ENCODE data around the gene IGF2R. TPM values are rescaled to one million over a fixed set of nuclear protein-coding genes. Genes with fewer than 3 reads are reported as not detected.

IGF2R gene
- total RNA-seq, 1 experiment from 2014 or later: 127 TPM

DNA sequence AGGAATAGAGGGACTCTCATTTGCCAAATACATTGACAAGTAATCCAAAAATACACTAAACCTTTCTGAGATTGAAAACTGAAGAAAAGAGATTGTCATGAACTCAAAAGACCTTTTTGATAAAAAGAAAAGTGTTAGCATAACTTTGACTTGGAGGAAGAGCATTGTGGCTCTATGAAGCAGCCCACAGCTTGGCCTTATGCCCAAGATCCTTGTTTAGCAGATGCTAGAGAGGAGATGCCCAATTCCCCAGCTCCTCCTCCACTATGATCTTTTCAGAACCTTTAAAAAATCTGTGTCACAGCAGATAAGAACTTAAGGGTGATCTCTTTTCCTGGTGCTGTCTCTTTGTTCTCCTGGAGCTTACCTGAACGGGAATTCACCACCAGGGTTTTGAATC is 35.8 kb upstream of the IGF2R start:
- intact Hi-C loops (cut with micrococcal nuclease; ENCODE audit: unreplicated experiment): no loop called here
- Mint-ChIP-seq H3K4me3 (ENCODE audit: low read depth, unreplicated experiment) (no peak overlapping the region), H3K4me1 (ENCODE audit: low read depth, unreplicated experiment) (peaks cover 9% of the 10 kb centered on the region), H3K27ac (ENCODE audit: unreplicated experiment) (no peak overlapping the region), H3K9me3 (ENCODE audit: low read depth, unreplicated experiment) (no peaks in the 10 kb centered on the region), H3K27me3 (ENCODE audit: unreplicated experiment) (no peaks in the 10 kb centered on the region), H3K36me3 (ENCODE audit: insufficient read depth, unreplicated experiment) (no peaks in the 10 kb centered on the region)
- TF ChIP-seq CTCF (IDR thresholded peaks at IDR 0.05; ENCODE audit: unreplicated experiment): no peak
- CTCF ChIA-PET: no interaction called here
- BruUV-seq (replicated peaks): no TSS peak
- no peak for DNase-seq

DNA sequence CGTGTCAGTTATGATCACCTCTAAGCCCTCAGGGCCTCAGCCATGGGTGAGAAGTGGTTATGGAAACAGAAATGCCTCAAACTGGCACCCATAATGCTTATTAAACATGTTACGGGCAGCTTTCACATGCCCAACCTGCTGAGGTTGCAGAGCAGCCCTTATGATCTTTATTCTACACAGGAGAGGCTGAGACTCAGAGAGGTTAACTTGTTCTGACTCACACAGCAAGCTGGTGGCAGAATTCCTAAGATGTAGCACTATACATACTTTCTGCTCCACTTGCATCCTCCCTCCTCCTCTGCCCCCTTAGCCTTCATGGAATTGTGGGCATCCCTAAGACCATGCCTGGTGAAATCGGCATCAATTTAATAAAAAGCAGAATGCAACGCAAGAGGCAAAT is 34.7 kb upstream of the IGF2R start:
- Mint-ChIP-seq H3K27ac (ENCODE audit: unreplicated experiment) (no peak overlapping the region), H3K9me3 (ENCODE audit: low read depth, unreplicated experiment) (no peaks in the 10 kb centered on the region), H3K27me3 (ENCODE audit: unreplicated experiment) (no peaks in the 10 kb centered on the region), H3K4me3 (ENCODE audit: low read depth, unreplicated experiment) (no peak overlapping the region), H3K36me3 (ENCODE audit: insufficient read depth, unreplicated experiment) (no peaks in the 10 kb centered on the region), H3K4me1 (ENCODE audit: low read depth, unreplicated experiment) (peaks cover 9% of the 10 kb centered on the region)
- no peak for TF ChIP-seq CTCF (IDR thresholded peaks at IDR 0.05; ENCODE audit: unreplicated experiment)
- CTCF ChIA-PET: no interaction called here
- BruUV-seq (replicated peaks): no TSS peak
- intact Hi-C loops (cut with micrococcal nuclease; ENCODE audit: unreplicated experiment): no loop called here
- no peak for DNase-seq

GRCh38 chr6:159935065-159935464 is 33.8 kb upstream of the IGF2R start:
- CTCF ChIA-PET: no interaction called here
- no TSS peak for BruUV-seq (replicated peaks)
- no peak overlapping the region for H3K27ac Mint-ChIP-seq (ENCODE audit: unreplicated experiment)
- H3K4me1 Mint-ChIP-seq (ENCODE audit: low read depth, unreplicated experiment): peaks cover under 1% of the 10 kb centered on the region
- H3K4me3 Mint-ChIP-seq (ENCODE audit: low read depth, unreplicated experiment): no peak overlapping the region
- no peaks in the 10 kb centered on the region for H3K9me3 Mint-ChIP-seq (ENCODE audit: low read depth, unreplicated experiment)
- TF ChIP-seq CTCF (IDR thresholded peaks at IDR 0.05; ENCODE audit: unreplicated experiment): no peak
- no peak for DNase-seq
- no peaks in the 10 kb centered on the region for H3K27me3 Mint-ChIP-seq (ENCODE audit: unreplicated experiment)
- no peaks in the 10 kb centered on the region for H3K36me3 Mint-ChIP-seq (ENCODE audit: insufficient read depth, unreplicated experiment)
- intact Hi-C loops (cut with micrococcal nuclease; ENCODE audit: unreplicated experiment): no loop called here

DNA sequence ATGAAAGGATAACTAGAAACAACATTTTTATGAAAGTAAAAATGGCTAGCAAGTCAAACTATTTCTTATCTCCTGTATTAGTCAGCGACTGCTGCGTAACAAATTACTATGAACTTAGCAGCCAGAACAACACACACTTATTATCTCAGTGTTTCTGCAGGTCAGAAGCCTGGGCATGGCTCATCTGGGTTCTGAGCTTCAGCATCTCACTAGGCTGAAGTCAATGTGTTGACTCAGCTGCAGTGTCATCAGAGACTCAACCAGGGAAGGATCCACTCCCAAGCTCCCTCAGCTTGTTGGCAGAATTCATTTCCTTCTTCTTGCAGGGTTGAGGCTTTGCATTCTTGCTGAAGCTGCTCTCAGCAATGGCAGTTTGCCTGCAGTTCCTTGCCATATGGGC is 33.2 kb upstream of the IGF2R start:
- Mint-ChIP-seq H3K27ac (ENCODE audit: unreplicated experiment) (no peak overlapping the region), H3K36me3 (ENCODE audit: insufficient read depth, unreplicated experiment) (no peaks in the 10 kb centered on the region), H3K4me1 (ENCODE audit: low read depth, unreplicated experiment) (no peaks in the 10 kb centered on the region), H3K4me3 (ENCODE audit: low read depth, unreplicated experiment) (no peak overlapping the region), H3K27me3 (ENCODE audit: unreplicated experiment) (no peaks in the 10 kb centered on the region), H3K9me3 (ENCODE audit: low read depth, unreplicated experiment) (no peaks in the 10 kb centered on the region)
- CTCF ChIA-PET: no interaction called here
- BruUV-seq (replicated peaks): no TSS peak
- no peak for DNase-seq
- TF ChIP-seq CTCF (IDR thresholded peaks at IDR 0.05; ENCODE audit: unreplicated experiment): no peak
- intact Hi-C loops (cut with micrococcal nuclease; ENCODE audit: unreplicated experiment): no loop called here

All from Calu3 (cell line).